ENCODE measurements around the gene AKR1C2. TPM values are rescaled to one million over a fixed set of nuclear protein-coding genes. Genes with fewer than 3 reads are reported as not detected.
"Not testable (repeated sequence)": the region's sequence is repeated elsewhere in the genome, so short reads cannot be mapped to it uniquely, and the experiment has no call there.

The AKR1C2 gene
- total and polyA plus RNA-seq, 2 donors (not counting 1 experiment from before 2014, with no cell fraction given) = not detected

DNA sequence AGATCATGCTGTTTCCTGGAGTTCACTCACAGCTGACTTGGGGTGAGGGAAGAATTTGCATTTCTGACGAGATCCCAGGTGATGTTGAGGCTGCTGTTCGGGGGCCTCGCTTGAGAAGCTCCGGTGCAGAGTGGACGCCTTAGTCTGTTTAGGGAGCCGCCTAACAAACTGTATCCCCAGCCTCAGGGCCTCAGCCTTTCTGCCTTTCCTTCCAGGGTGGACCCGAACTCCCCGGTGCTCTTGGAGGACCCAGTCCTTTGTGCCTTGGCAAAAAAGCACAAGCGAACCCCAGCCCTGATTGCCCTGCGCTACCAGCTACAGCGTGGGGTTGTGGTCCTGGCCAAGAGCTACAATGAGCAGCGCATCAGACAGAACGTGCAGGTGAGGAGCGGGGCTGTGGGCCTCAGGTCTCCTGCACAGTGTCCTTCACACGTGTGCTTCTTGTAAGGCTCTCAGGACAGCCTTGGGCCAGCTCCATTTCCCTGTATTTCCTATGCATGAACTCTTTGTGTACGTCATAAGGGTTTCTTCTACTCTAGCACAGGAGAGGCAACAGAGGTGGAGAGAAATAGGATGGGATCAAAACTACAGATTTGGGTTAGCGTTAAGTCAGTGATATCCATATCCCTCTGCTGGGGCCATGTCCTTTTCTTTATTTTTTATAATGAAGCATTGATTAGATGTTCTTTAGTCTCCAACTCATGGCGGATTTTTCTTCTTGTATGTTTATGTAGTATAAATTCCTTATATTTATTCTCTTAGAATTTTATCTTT, 31.1 kb downstream of the AKR1C2 start:
- H3K4me3 ChIP-seq (ENCODE audit: control extremely low read depth in 1 of 5, extremely low read depth in 1 of 5, insufficient read depth in 1 of 5, low read depth in 2 of 5, low read length in 4 of 5); DNase-seq; H3K9ac ChIP-seq (ENCODE audit: low read length); intact Hi-C loops (cut with micrococcal nuclease); POLR2A ChIA-PET; H3K4me2 ChIP-seq (replicated peaks; ENCODE audit: low read depth, low read length, poor library complexity, severe bottlenecking); H3K27me3 ChIP-seq (replicated peaks in 1 of 4; ENCODE audit: control extremely low read depth in 1 of 4, control insufficient read depth in 3 of 4, insufficient read depth in 4 of 4, low read length in 3 of 4); H3K27ac Mint-ChIP-seq; H3K4me1 ChIP-seq (ENCODE audit: control insufficient read depth in 2 of 2, insufficient read depth in 2 of 2, low read length in 2 of 2); H3K27ac ChIP-seq (ENCODE audit: low read length in 2 of 2); H3K9me3 ChIP-seq (ENCODE audit: control extremely low read depth in 1 of 3, control insufficient read depth in 2 of 3, insufficient read depth in 1 of 3, low read length in 2 of 3); H3K9me3 Mint-ChIP-seq (ENCODE audit: insufficient read depth); H3K27me3 Mint-ChIP-seq; CTCF ChIA-PET; H3K4me3 Mint-ChIP-seq; H2AFZ ChIP-seq (ENCODE audit: insufficient read depth, low read depth, low read length, poor library complexity, severe bottlenecking); H3K36me3 ChIP-seq (replicated peaks in 1 of 2; ENCODE audit: control extremely low read depth in 1 of 2, control insufficient read depth in 1 of 2, extremely low read depth in 1 of 2, insufficient read depth in 2 of 2, low read length in 1 of 2); H3K79me2 ChIP-seq (ENCODE audit: control insufficient read depth, insufficient read depth, low read length); H4K20me1 ChIP-seq (ENCODE audit: control insufficient read depth, insufficient read depth, low read length, poor library complexity, severe bottlenecking); ATAC-seq (ENCODE audit: low read depth); H3K4me1 Mint-ChIP-seq: not testable (repeated sequence)
- WGBS (ENCODE audit: insufficient coverage) = no CpG with 5 or more reads among the region's 18 CpGs

DNA sequence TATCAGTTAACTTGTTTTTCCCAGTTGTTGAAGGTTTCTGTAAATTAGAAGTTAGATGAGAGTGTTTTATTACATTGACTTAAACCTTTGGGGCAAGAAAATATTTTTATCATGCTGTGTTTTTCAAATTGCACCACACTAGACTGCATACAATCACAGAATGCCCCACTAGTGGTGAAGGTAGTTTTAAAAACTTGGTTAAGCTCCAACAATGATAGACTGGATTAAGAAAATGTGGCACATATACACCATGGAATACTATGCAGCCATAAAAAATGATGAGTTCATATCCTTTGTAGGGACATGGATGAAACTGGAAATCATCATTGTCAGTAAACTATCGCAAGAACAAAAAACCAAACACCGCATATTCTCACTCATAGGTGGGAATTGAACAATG, 33.3 kb downstream of the AKR1C2 start:
- H3K4me3 Mint-ChIP-seq; H3K9me3 Mint-ChIP-seq (ENCODE audit: insufficient read depth); H3K36me3 ChIP-seq (replicated peaks in 1 of 2; ENCODE audit: control extremely low read depth in 1 of 2, control insufficient read depth in 1 of 2, extremely low read depth in 1 of 2, insufficient read depth in 2 of 2, low read length in 1 of 2); CTCF ChIA-PET; H3K27ac Mint-ChIP-seq; H3K27me3 ChIP-seq (replicated peaks in 1 of 4; ENCODE audit: control extremely low read depth in 1 of 4, control insufficient read depth in 3 of 4, insufficient read depth in 4 of 4, low read length in 3 of 4); H3K79me2 ChIP-seq (ENCODE audit: control insufficient read depth, insufficient read depth, low read length); H3K4me2 ChIP-seq (replicated peaks; ENCODE audit: low read depth, low read length, poor library complexity, severe bottlenecking); H3K27me3 Mint-ChIP-seq; H3K9me3 ChIP-seq (ENCODE audit: control extremely low read depth in 1 of 3, control insufficient read depth in 2 of 3, insufficient read depth in 1 of 3, low read length in 2 of 3); H4K20me1 ChIP-seq (ENCODE audit: control insufficient read depth, insufficient read depth, low read length, poor library complexity, severe bottlenecking); H3K4me3 ChIP-seq (ENCODE audit: control extremely low read depth in 1 of 5, extremely low read depth in 1 of 5, insufficient read depth in 1 of 5, low read depth in 2 of 5, low read length in 4 of 5); POLR2A ChIA-PET; H3K4me1 ChIP-seq (ENCODE audit: control insufficient read depth in 2 of 2, insufficient read depth in 2 of 2, low read length in 2 of 2); H3K27ac ChIP-seq (ENCODE audit: low read length in 2 of 2); H3K4me1 Mint-ChIP-seq; intact Hi-C loops (cut with micrococcal nuclease); ATAC-seq (ENCODE audit: low read depth); H3K9ac ChIP-seq (ENCODE audit: low read length); H2AFZ ChIP-seq (ENCODE audit: insufficient read depth, low read depth, low read length, poor library complexity, severe bottlenecking); DNase-seq: not testable (repeated sequence)
- no CpG with 5 or more reads among the region's 2 CpGs for WGBS (ENCODE audit: insufficient coverage)

DNA sequence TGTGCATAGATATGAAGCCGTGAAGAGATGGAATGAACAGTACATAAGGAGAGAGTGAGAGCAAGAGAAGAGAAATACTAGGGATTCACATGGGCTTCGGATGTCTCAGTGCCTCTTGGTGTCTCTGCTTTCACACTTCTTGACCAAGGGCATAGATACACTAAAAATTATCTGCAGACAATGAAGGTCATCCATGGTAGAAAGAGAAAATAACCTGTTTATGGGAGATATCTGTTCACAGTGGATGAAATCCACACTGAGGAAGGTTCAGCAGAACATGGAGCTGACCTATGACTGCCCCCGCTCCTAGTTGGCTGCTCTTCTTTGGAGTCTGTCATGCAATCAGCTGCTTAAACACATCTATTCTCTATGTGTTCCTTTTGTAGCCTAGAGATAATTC, 34.4 kb downstream of the AKR1C2 start:
- H3K4me3 Mint-ChIP-seq; H3K9ac ChIP-seq (ENCODE audit: low read length); H2AFZ ChIP-seq (ENCODE audit: insufficient read depth, low read depth, low read length, poor library complexity, severe bottlenecking); H3K9me3 Mint-ChIP-seq (ENCODE audit: insufficient read depth); H3K4me3 ChIP-seq (ENCODE audit: control extremely low read depth in 1 of 5, extremely low read depth in 1 of 5, insufficient read depth in 1 of 5, low read depth in 2 of 5, low read length in 4 of 5); H3K79me2 ChIP-seq (ENCODE audit: control insufficient read depth, insufficient read depth, low read length); H3K36me3 ChIP-seq (replicated peaks in 1 of 2; ENCODE audit: control extremely low read depth in 1 of 2, control insufficient read depth in 1 of 2, extremely low read depth in 1 of 2, insufficient read depth in 2 of 2, low read length in 1 of 2); H3K27ac ChIP-seq (ENCODE audit: low read length in 2 of 2); H3K27me3 ChIP-seq (replicated peaks in 1 of 4; ENCODE audit: control extremely low read depth in 1 of 4, control insufficient read depth in 3 of 4, insufficient read depth in 4 of 4, low read length in 3 of 4); H3K4me1 ChIP-seq (ENCODE audit: control insufficient read depth in 2 of 2, insufficient read depth in 2 of 2, low read length in 2 of 2); H3K9me3 ChIP-seq (ENCODE audit: control extremely low read depth in 1 of 3, control insufficient read depth in 2 of 3, insufficient read depth in 1 of 3, low read length in 2 of 3); POLR2A ChIA-PET; H3K27ac Mint-ChIP-seq; intact Hi-C loops (cut with micrococcal nuclease); H3K4me2 ChIP-seq (replicated peaks; ENCODE audit: low read depth, low read length, poor library complexity, severe bottlenecking); ATAC-seq (ENCODE audit: low read depth); H4K20me1 ChIP-seq (ENCODE audit: control insufficient read depth, insufficient read depth, low read length, poor library complexity, severe bottlenecking); H3K27me3 Mint-ChIP-seq; H3K4me1 Mint-ChIP-seq; CTCF ChIA-PET; DNase-seq: not testable (repeated sequence)
- 92% methylated on average over 2 of the region's 3 CpGs for WGBS (ENCODE audit: insufficient coverage)

DNA sequence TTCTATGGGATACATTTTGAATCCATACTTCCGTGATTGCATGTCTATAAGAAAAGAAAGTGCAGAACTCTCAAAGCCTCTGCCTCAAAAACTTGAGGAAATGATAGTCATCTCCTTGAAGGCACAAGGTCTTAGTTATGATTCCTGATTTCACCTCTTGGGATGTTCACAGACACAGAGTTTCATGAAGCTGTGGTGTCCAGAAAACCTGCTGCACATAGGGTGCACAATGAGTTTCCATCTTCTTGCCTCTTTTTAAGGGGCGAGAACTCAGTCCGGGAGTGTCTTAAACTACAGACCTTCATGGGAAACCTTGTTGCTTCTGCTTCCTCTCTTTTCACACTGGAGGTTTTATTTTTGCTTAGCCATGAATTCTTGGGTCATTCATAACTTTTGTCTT, 36.5 kb downstream of the AKR1C2 start:
- H3K27ac Mint-ChIP-seq; H3K4me1 Mint-ChIP-seq; H3K27me3 Mint-ChIP-seq; ATAC-seq (ENCODE audit: low read depth); H3K27me3 ChIP-seq (replicated peaks in 1 of 4; ENCODE audit: control extremely low read depth in 1 of 4, control insufficient read depth in 3 of 4, insufficient read depth in 4 of 4, low read length in 3 of 4); H3K36me3 ChIP-seq (replicated peaks in 1 of 2; ENCODE audit: control extremely low read depth in 1 of 2, control insufficient read depth in 1 of 2, extremely low read depth in 1 of 2, insufficient read depth in 2 of 2, low read length in 1 of 2); H3K4me1 ChIP-seq (ENCODE audit: control insufficient read depth in 2 of 2, insufficient read depth in 2 of 2, low read length in 2 of 2); H2AFZ ChIP-seq (ENCODE audit: insufficient read depth, low read depth, low read length, poor library complexity, severe bottlenecking); H3K4me2 ChIP-seq (replicated peaks; ENCODE audit: low read depth, low read length, poor library complexity, severe bottlenecking); CTCF ChIA-PET; H3K9me3 ChIP-seq (ENCODE audit: control extremely low read depth in 1 of 3, control insufficient read depth in 2 of 3, insufficient read depth in 1 of 3, low read length in 2 of 3); H3K27ac ChIP-seq (ENCODE audit: low read length in 2 of 2); H3K9me3 Mint-ChIP-seq (ENCODE audit: insufficient read depth); POLR2A ChIA-PET; H3K9ac ChIP-seq (ENCODE audit: low read length); intact Hi-C loops (cut with micrococcal nuclease); H3K79me2 ChIP-seq (ENCODE audit: control insufficient read depth, insufficient read depth, low read length); H4K20me1 ChIP-seq (ENCODE audit: control insufficient read depth, insufficient read depth, low read length, poor library complexity, severe bottlenecking); H3K4me3 Mint-ChIP-seq; H3K4me3 ChIP-seq (ENCODE audit: control extremely low read depth in 1 of 5, extremely low read depth in 1 of 5, insufficient read depth in 1 of 5, low read depth in 2 of 5, low read length in 4 of 5); DNase-seq: not testable (repeated sequence)
- no CpG with 5 or more reads among the region's 3 CpGs for WGBS (ENCODE audit: insufficient coverage)
